HFFc6 (cell line): Measurements from ENCODE around the gene CST3. TPM values are rescaled to one million over a fixed set of nuclear protein-coding genes. Genes with fewer than 3 reads are reported as not detected.

Experiments used
- DNase-seq: peaks from one replicate; pipeline ENCODE4 v3.0.0-alpha.2; 2018
- H3K27ac Mint-ChIP-seq: 2 replicates; pipeline ENCODE4 v1.8.0; 2020; ENCODE audit warnings: mild to moderate bottlenecking, mixed read lengths
- H3K27me3 Mint-ChIP-seq: 2 replicates; pipeline ENCODE4 v1.8.0; 2021; ENCODE audit warnings: mild to moderate bottlenecking, moderate library complexity, mixed read lengths; ENCODE audit not compliant: insufficient read depth
- H3K36me3 Mint-ChIP-seq: 2 replicates; pipeline ENCODE4 v1.8.0; 2021; ENCODE audit warnings: low read depth, mixed read lengths
- H3K4me1 Mint-ChIP-seq: 2 replicates; pipeline ENCODE4 v1.8.0; 2020; ENCODE audit warnings: low read depth, mixed read lengths
- H3K4me3 Mint-ChIP-seq: 2 replicates; pipeline ENCODE4 v1.8.0; 2020; ENCODE audit warnings: mild to moderate bottlenecking, moderate library complexity, mixed read lengths
- H3K9me3 Mint-ChIP-seq: 2 replicates; pipeline ENCODE4 v1.8.0; 2020; ENCODE audit warnings: mild to moderate bottlenecking, mixed read lengths
- CTCF ChIP-seq: fragments of 200-600 bp; sonication (generic); IDR thresholded peaks from 2 replicates; pipeline ENCODE4 v1.5.0; 2021; ENCODE audit warnings: antibody characterized with exemption, mild to moderate bottlenecking
- total RNA-seq, 6 experiments: library from RNA; stranded (reverse); fragmentation: NEBNext Ultra II Directional; extraction: Animal tissue kit (Norgen Biotek cat#: 25700); gene quantifications; 2 replicates in 1 of 6; 3 replicates in 5 of 6; pipeline ENCODE4 v1.2.3, GENCODE V29; 2021

Gene CST3
- total RNA-seq, 6 experiments from 2014 or later = 211 to 296 (median 234) TPM

GRCh38 chr20:23653400-23653938, 15.7 kb upstream of the CST3 start:
- peaks cover 10% of the 10 kb centered on the region; the same call in 1 of the 2 replicates for H3K27me3 Mint-ChIP-seq
- no peak for DNase-seq
- no peak for TF ChIP-seq CTCF
- H3K27ac Mint-ChIP-seq = no peak overlapping the region
- H3K4me1 Mint-ChIP-seq = peaks cover 8% of the 10 kb centered on the region
- H3K9me3 Mint-ChIP-seq = no peaks in the 10 kb centered on the region
- no peak overlapping the region for H3K4me3 Mint-ChIP-seq
- H3K36me3 Mint-ChIP-seq = no peaks in the 10 kb centered on the region

- no peaks in the 10 kb centered on the region for H3K9me3 Mint-ChIP-seq
- H3K27me3 Mint-ChIP-seq = peaks cover 10% of the 10 kb centered on the region; the same call in 1 of the 2 replicates
These were observed 15.2 kb upstream of the CST3 start for GRCh38 chr20:23652926-23653325.

GRCh38 chr20:23652371-23652770, 14.6 kb upstream of the CST3 start:
- H3K27me3 Mint-ChIP-seq = peaks cover 10% of the 10 kb centered on the region; the same call in 1 of the 2 replicates
- no peaks in the 10 kb centered on the region; the same call in 1 of the 2 replicates for H3K4me1 Mint-ChIP-seq

More at GRCh38 chr20:23652926-23653325, 15.2 kb upstream of the CST3 start:
- peaks cover 3% of the 10 kb centered on the region for H3K4me1 Mint-ChIP-seq
- H3K4me3 Mint-ChIP-seq = no peak overlapping the region
- no peaks in the 10 kb centered on the region for H3K36me3 Mint-ChIP-seq
- no peak for TF ChIP-seq CTCF
- no peak overlapping the region for H3K27ac Mint-ChIP-seq
- DNase-seq = no peak

GRCh38 chr20:23651117-23651516, 13.4 kb upstream of the CST3 start:
- Mint-ChIP-seq H3K27me3 (peaks cover 10% of the 10 kb centered on the region; the same call in 1 of the 2 replicates), H3K4me3 (no peak overlapping the region), H3K27ac (no peak overlapping the region), H3K9me3 (no peaks in the 10 kb centered on the region), H3K36me3 (no peaks in the 10 kb centered on the region), H3K4me1 (no peaks in the 10 kb centered on the region; the same call in 1 of the 2 replicates)
- TF ChIP-seq CTCF = no peak
- DNase-seq = no peak

More at GRCh38 chr20:23652371-23652770, 14.6 kb upstream of the CST3 start:
- DNase-seq = no peak
- no peak for TF ChIP-seq CTCF
- Mint-ChIP-seq H3K9me3 (no peaks in the 10 kb centered on the region), H3K36me3 (no peaks in the 10 kb centered on the region), H3K27ac (no peak overlapping the region), H3K4me3 (no peak overlapping the region)

GRCh38 chr20:23649830-23650417, 12.2 kb upstream of the CST3 start:
- Mint-ChIP-seq H3K27me3 (peaks cover 9% of the 10 kb centered on the region; the same call in 1 of the 2 replicates), H3K4me1 (no peaks in the 10 kb centered on the region; the same call in 1 of the 2 replicates), H3K27ac (no peak overlapping the region), H3K4me3 (no peak overlapping the region), H3K9me3 (no peaks in the 10 kb centered on the region), H3K36me3 (no peaks in the 10 kb centered on the region)
- TF ChIP-seq CTCF = no peak
- DNase-seq = no peak
